GM21825 (cell line): Measurements from ENCODE around the gene MRPS17.

Source experiments
- ATAC-seq: cut with Tn5 transposase; IDR thresholded peaks from one replicate; pipeline ENCODE4 v1.9.1; 2021; ENCODE audit warnings: mild to moderate bottlenecking, moderate library complexity; ENCODE audit not compliant: unreplicated experiment

Gene MRPS17

DNA sequence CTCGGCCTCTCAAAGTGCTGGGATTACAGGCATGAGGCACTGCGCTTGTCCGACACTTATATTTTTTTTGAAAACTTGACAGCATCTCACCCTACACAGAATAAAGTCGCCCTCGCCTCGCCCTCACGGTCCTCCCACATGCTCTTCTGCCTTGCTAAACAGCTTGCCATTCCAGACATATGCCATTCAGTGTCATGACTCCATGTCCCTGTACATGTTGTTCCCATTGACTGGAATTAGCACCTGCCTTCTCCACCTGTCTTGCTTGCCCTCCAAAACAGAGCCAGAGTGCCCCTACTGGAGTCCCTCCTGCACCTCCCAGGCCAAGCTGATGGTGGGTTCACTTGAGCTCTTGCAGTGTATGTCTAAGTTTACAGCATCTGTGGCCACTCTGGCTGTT is 18.9 kb downstream of the MRPS17 start:
- no peak for ATAC-seq

DNA sequence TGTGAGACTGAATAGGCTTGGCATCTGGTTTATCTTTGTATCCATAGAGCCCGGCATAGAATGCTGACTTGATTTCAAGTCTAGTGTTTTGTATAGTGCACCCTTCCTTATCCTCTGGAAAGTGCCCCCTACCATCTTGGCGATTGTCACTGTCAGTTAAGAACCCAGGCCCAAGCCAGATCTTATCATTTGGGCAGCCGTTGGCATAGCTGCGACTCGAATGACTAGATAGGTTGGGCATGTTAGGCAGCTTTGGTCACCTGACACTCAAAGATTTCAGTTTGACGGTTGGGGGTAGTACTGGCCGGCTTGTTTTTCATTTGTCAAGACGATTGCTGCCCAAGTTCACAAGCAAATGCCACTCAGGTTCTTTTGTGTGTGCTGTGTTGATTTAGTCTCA is 19.3 kb downstream of the MRPS17 start:
- no peak for ATAC-seq

DNA sequence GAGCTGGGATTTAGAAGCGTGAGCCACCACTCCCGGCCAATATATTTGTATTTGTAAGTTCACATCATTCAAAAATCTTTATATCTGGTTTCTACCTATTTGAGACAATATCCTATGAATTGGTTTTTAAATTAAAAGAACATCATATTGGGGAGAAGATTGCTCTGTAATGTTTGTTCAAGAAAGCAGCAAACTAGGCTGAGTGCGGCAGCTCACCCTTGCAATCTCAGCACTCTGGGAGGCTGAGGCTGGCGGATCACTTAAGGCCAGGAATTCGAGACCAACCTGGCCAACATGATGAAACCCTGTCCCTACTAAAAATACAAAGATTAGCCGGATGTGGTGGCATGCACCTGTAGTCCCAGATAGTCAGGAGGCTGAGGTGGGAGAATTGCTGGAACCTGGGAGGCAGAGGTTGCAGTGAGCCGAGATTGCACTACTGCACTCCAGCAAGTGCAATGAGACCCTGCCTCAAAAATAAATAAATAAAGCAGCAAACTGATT is 22.1 kb downstream of the MRPS17 start:
- ATAC-seq, result no peak

DNA sequence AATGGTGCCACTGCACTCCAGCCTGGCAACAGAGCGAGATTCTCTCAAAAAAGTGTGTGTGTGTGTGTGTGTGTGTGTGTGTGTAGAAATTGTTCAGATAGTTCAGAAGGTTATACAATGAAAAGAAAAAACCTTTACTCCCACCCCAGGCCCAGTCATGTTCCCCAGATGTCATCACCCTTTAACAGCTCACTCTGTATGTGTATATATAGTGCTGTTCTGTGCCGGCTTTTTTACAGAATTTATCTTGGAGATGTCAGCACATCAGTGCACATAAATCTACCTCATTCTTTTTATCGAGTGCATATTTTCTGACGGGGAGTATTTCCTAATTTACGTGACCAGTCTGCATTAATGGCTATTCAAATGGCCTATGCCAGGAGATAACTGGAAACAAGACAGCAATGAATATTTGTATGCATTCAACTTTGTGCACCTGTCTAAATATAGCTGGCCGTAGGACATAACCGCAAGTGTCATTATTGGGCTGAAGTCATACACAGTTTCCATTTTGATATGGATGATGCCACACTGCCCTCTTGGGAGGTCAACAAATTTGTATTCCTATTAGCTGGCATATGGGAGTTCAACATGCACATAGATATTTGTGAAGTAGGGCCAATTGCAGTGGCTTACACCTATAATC is 24.4 kb downstream of the MRPS17 start:
- no peak for ATAC-seq

DNA sequence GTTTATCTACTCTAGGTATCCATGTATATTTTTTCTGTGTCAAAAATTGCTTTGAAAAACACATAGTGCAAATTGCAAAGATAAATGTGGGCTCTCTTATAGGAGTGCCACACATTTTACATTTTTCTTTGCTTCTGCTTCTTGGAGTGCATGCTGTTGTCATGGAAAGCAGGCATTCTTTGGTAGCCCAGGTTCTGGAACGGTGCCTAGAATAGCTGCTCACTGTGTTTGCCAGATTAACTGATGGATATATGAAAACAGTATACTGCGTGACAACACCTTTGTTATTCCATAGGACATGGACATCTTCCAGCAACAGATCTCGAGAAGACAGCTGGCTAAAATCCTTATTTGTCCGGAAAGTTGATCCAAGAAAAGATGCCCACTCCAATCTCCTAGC is 26.2 kb downstream of the MRPS17 start:
- no peak for ATAC-seq

DNA sequence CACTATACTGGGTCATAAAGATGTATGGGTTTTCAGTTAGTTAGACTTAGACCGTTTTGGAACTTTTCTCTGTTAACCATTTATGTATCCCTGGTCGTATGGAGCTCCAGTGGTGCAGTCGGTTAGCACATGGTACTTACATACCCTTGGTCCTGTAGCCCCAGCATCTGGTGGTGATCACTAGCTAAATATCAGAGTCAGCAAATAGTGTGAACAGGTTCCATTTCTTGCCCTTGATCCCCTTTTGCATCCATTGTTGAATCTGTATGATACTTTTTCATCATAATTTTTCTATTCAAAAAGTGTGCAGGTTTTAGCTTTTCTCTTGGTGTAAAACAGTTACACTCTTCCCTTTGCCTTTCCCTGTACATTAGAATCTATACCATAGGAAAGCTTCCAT is 28.6 kb downstream of the MRPS17 start:
- ATAC-seq, result no peak

DNA sequence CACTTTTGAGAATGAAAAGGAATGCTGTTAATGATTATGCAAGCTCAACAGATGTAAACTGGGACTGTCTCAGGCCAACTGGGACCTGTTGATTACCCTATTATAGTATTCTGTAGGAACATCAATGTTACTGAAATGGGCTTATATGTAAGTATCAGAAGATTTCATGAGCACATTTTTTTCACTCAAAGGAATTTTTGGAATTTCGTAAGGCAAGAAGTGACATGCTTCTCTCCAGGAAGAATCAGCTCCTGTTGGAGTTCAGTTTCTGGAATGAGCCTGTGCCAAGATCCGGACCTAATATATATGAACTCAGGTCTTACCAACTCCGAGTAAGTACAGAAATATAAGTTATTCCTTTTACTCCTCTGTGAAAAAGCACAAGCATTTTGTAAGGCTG is 31.9 kb downstream of the MRPS17 start:
- no peak for ATAC-seq

DNA sequence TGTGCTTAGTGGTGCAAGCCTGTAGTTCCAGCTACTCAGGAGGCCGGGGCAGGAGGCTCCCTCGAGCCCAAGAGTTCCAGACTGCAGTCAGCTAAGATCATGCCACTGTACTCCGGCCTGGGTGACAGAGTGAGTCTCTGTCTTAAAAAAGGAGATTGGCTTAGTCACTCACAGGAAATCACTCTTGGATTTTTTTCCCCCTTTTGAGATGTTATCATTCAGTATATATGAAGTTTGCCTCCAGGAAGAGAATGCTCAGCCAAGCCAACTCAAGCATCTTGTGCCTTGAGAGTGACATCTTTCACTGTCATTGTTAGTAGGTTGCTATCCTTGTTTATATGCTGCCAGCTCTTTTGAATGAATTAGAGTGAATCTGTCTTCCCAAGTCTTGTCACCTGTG is 40.7 kb downstream of the MRPS17 start:
- ATAC-seq, result no peak

DNA sequence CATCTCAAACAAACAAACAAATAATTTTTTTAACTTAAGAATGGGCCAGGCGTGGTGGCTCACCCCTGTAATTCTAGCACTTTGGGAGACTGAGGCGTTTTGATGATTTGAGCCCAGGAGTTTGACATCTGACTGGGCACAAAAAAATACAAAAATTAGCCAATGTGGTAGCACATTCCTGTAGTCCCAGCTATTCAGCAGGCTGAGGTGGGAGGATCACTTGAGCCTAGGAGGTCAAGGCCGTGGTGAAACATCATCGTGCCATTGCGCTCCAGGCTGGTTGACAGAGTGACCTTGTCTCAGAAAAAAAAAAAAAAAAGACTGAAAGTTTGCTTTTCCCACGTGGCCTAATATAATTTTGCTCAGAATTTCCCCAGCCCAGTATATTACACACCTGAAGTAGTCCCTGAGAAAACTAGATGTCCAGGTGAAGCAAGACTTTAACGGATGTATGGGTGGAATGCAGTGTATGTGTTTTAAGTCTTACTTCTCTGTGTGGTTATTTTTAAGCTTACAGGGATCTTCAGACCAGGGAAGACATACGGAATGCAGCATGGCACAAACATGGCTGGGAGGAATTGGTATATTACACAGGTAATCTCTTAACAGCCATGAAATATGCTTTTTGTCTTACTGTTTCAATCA is 45.3 kb downstream of the MRPS17 start:
- ATAC-seq, result no peak

DNA sequence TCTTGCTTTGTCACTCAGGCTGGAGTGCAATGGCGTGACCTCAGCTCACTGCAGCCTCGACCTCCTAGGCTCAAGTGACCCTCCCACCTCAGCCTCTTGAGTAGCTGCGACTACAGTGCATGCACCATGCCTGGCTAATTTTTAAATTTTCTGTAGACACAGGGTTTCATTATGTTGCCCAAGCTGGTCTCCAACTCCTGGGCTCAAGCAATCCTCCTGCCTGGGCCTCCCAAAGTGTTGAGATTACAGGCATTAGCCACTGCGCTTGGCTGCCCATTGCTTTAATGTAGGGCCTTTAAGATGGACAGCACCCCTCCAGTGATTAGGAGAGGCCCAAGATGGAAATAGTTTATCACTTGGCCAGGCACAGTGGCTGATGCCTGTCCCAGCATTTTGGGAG is 52.1 kb downstream of the MRPS17 start:
- no peak for ATAC-seq
